ENCODE measurements around the gene VSTM4.

Gene VSTM4

GRCh38 chr10:49123981-49124950 lies 8.9 kb upstream of the VSTM4 start:
- Histone ChIP-seq H3K9ac (ENCODE audit: low read length) (no peak overlapping the region), H3K27ac (ENCODE audit: low read depth, low read length) (no peak overlapping the region), H3K4me3 (ENCODE audit: low read length) (no peak overlapping the region), H3K36me3 (ENCODE audit: control insufficient read depth, insufficient read depth, low read length) (no peaks in the 10 kb centered on the region), H3K27me3 (ENCODE audit: control insufficient read depth, insufficient read depth, low read length) (no peaks in the 10 kb centered on the region), H3K4me1 (ENCODE audit: control insufficient read depth, insufficient read depth, low read length) (no peaks in the 10 kb centered on the region)

GRCh38 chr10:49120911-49121310 lies 5.6 kb upstream of the VSTM4 start:
- H3K9ac ChIP-seq (ENCODE audit: low read length), result no peak overlapping the region
- no peaks in the 10 kb centered on the region for H3K27me3 ChIP-seq (ENCODE audit: control insufficient read depth, insufficient read depth, low read length)
- no peak overlapping the region for H3K4me3 ChIP-seq (ENCODE audit: low read length)
- H3K27ac ChIP-seq (ENCODE audit: low read depth, low read length), result no peak overlapping the region
- no peaks in the 10 kb centered on the region for H3K4me1 ChIP-seq (ENCODE audit: control insufficient read depth, insufficient read depth, low read length)
- no peaks in the 10 kb centered on the region for H3K36me3 ChIP-seq (ENCODE audit: control insufficient read depth, insufficient read depth, low read length)

- H3K27me3 ChIP-seq (ENCODE audit: control insufficient read depth, insufficient read depth, low read length), result no peaks in the 10 kb centered on the region
- no peak overlapping the region for H3K27ac ChIP-seq (ENCODE audit: low read depth, low read length)
- no peak overlapping the region for H3K9ac ChIP-seq (ENCODE audit: low read length)
- no peaks in the 10 kb centered on the region for H3K36me3 ChIP-seq (ENCODE audit: control insufficient read depth, insufficient read depth, low read length)
- H3K4me3 ChIP-seq (ENCODE audit: low read length), result no peak overlapping the region
- H3K4me1 ChIP-seq (ENCODE audit: control insufficient read depth, insufficient read depth, low read length), result no peaks in the 10 kb centered on the region
These were observed 4.4 kb upstream of the VSTM4 start for GRCh38 chr10:49119746-49120145.

GRCh38 chr10:49118430-49119074 lies 3.2 kb upstream of the VSTM4 start:
- H3K4me3 ChIP-seq (ENCODE audit: low read length), result no peak overlapping the region
- no peak overlapping the region for H3K27ac ChIP-seq (ENCODE audit: low read depth, low read length)
- no peaks in the 10 kb centered on the region for H3K4me1 ChIP-seq (ENCODE audit: control insufficient read depth, insufficient read depth, low read length)
- no peaks in the 10 kb centered on the region for H3K36me3 ChIP-seq (ENCODE audit: control insufficient read depth, insufficient read depth, low read length)
- H3K9ac ChIP-seq (ENCODE audit: low read length), result no peak overlapping the region
- H3K27me3 ChIP-seq (ENCODE audit: control insufficient read depth, insufficient read depth, low read length), result no peaks in the 10 kb centered on the region

GRCh38 chr10:49117376-49118070 lies 2.2 kb upstream of the VSTM4 start:
- Histone ChIP-seq H3K27me3 (ENCODE audit: control insufficient read depth, insufficient read depth, low read length) (no peaks in the 10 kb centered on the region), H3K27ac (ENCODE audit: low read depth, low read length) (no peak overlapping the region), H3K4me3 (ENCODE audit: low read length) (no peak overlapping the region), H3K9ac (ENCODE audit: low read length) (no peak overlapping the region), H3K36me3 (ENCODE audit: control insufficient read depth, insufficient read depth, low read length) (no peaks in the 10 kb centered on the region), H3K4me1 (ENCODE audit: control insufficient read depth, insufficient read depth, low read length) (no peaks in the 10 kb centered on the region)

DNA sequence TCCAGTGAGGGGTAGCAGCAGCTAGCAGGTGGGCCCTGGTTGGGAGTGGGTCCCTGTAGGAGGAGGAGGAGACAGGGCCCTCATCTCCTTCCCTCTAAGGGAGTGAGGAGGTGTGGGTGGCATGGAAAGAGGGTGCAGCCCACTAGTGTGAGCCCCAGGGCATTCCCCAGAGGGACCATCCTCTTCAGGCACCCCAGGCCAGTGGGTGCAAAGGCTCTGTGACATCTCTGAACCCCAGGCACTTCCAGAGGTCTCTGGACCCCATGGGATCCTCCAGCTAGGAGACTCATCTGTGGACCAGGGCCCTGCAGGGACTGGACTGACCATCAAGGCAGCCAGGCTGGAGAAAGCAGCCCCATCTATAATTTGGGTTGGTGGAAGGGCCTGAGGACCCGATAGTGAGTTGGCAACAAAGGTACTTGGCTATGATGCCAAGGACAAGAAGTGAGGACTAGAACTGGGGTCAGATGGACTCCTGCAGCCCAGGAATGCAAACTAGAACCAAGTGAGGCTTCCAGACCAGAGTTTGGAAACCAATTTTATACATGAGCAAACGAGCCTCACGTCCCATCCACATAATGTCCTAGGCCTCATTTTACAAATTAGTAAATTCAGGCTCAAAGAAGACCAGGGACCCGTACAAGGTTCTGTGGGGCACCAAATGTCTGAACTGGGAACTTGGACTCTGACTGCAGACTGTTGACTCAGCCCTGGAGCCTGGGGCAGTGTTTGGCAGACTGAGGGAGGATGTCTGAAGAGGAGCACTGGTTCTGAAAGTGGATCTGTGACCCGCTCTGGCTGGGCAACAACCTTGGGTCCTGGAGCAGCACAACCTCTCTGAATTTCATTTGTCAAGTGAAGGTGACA lies 1.4 kb upstream of the VSTM4 start:
- Histone ChIP-seq H3K4me1 (ENCODE audit: control insufficient read depth, insufficient read depth, low read length) (no peaks in the 10 kb centered on the region), H3K9ac (ENCODE audit: low read length) (no peak overlapping the region), H3K4me3 (ENCODE audit: low read length) (no peak overlapping the region), H3K27ac (ENCODE audit: low read depth, low read length) (no peak overlapping the region), H3K27me3 (ENCODE audit: control insufficient read depth, insufficient read depth, low read length) (no peaks in the 10 kb centered on the region), H3K36me3 (ENCODE audit: control insufficient read depth, insufficient read depth, low read length) (no peaks in the 10 kb centered on the region)

DNA sequence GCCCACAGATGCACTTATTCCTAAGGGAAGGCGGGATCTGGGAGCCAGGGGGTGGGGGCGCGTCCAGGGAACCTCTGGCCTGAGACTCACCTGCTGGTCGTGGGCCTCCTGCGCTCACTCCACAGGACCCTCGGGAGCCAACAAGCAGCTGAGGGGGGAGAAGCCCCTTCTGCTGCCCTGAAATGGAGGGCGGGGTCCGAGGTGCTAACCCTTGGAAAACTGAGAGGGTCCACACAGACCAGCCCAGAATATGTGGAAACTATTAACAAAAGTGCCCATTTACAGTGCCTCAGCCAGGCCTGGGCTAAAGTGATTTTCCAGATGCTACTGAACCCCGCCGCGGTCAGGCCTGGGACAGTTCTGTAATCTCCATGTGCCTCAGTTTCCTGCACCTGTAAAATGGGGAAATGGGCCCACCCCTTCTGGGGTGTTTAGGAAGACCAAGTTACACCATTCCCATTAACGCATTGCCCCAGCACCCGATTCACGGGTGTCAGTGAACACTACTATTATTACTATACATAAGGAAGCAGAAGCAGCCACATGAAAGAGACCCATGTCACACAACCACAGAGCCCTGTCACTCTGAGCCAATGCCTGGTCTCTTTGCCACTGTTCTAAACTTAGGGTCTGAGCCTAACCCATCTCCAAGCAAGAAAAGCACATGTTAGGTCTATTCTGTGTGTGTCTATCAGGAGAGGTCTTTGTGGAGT lies 630 bp upstream of the VSTM4 start:
- no peak overlapping the region for H3K9ac ChIP-seq (ENCODE audit: low read length)
- H3K36me3 ChIP-seq (ENCODE audit: control insufficient read depth, insufficient read depth, low read length), result no peaks in the 10 kb centered on the region
- H3K4me3 ChIP-seq (ENCODE audit: low read length), result peak overlapping the region; percentile 58
- H3K27me3 ChIP-seq (ENCODE audit: control insufficient read depth, insufficient read depth, low read length), result no peaks in the 10 kb centered on the region
- no peaks in the 10 kb centered on the region for H3K4me1 ChIP-seq (ENCODE audit: control insufficient read depth, insufficient read depth, low read length)
- H3K27ac ChIP-seq (ENCODE audit: low read depth, low read length), result no peak overlapping the region

- peak overlapping the region; percentile 81 for H3K4me3 ChIP-seq (ENCODE audit: low read length)
- peak overlapping the region; percentile 47 for H3K9ac ChIP-seq (ENCODE audit: low read length)
- peaks cover 3% of the 10 kb centered on the region for H3K4me1 ChIP-seq (ENCODE audit: control insufficient read depth, insufficient read depth, low read length)
These were observed 656 bp downstream of the VSTM4 start for GRCh38 chr10:49114718-49115014.

GRCh38 chr10:49113741-49114141 lies 1.6 kb downstream of the VSTM4 start:
- no peak overlapping the region for H3K4me3 ChIP-seq (ENCODE audit: low read length)
- H3K27ac ChIP-seq (ENCODE audit: low read depth, low read length), result no peak overlapping the region
- H3K4me1 ChIP-seq (ENCODE audit: control insufficient read depth, insufficient read depth, low read length), result peaks cover 3% of the 10 kb centered on the region
- H3K27me3 ChIP-seq (ENCODE audit: control insufficient read depth, insufficient read depth, low read length), result no peaks in the 10 kb centered on the region
- H3K36me3 ChIP-seq (ENCODE audit: control insufficient read depth, insufficient read depth, low read length), result no peaks in the 10 kb centered on the region
- no peak overlapping the region for H3K9ac ChIP-seq (ENCODE audit: low read length)

More at GRCh38 chr10:49114718-49115014, 656 bp downstream of the VSTM4 start:
- Histone ChIP-seq H3K27me3 (ENCODE audit: control insufficient read depth, insufficient read depth, low read length) (no peaks in the 10 kb centered on the region), H3K36me3 (ENCODE audit: control insufficient read depth, insufficient read depth, low read length) (no peaks in the 10 kb centered on the region), H3K27ac (ENCODE audit: low read depth, low read length) (peak overlapping the region; percentile 81)

GRCh38 chr10:49112851-49113250 lies 2.5 kb downstream of the VSTM4 start:
- H3K27ac ChIP-seq (ENCODE audit: low read depth, low read length), result no peak overlapping the region
- no peaks in the 10 kb centered on the region for H3K36me3 ChIP-seq (ENCODE audit: control insufficient read depth, insufficient read depth, low read length)
- no peak overlapping the region for H3K9ac ChIP-seq (ENCODE audit: low read length)
- H3K4me1 ChIP-seq (ENCODE audit: control insufficient read depth, insufficient read depth, low read length), result peaks cover 3% of the 10 kb centered on the region
- no peaks in the 10 kb centered on the region for H3K27me3 ChIP-seq (ENCODE audit: control insufficient read depth, insufficient read depth, low read length)
- H3K4me3 ChIP-seq (ENCODE audit: low read length), result no peak overlapping the region

GRCh38 chr10:49112098-49112497 lies 3.2 kb downstream of the VSTM4 start:
- no peak overlapping the region for H3K27ac ChIP-seq (ENCODE audit: low read depth, low read length)
- H3K36me3 ChIP-seq (ENCODE audit: control insufficient read depth, insufficient read depth, low read length), result no peaks in the 10 kb centered on the region
- H3K4me3 ChIP-seq (ENCODE audit: low read length), result no peak overlapping the region
- H3K27me3 ChIP-seq (ENCODE audit: control insufficient read depth, insufficient read depth, low read length), result no peaks in the 10 kb centered on the region
- H3K4me1 ChIP-seq (ENCODE audit: control insufficient read depth, insufficient read depth, low read length), result peaks cover 4% of the 10 kb centered on the region
- no peak overlapping the region for H3K9ac ChIP-seq (ENCODE audit: low read length)
